Measurements from ENCODE around the gene NKD2. TPM values are rescaled to one million over a fixed set of nuclear protein-coding genes. Genes with fewer than 3 reads are reported as not detected.

NKD2 gene
- total and polyA plus RNA-seq, 10 donors: 1.4 to 52.3 (median 14.9) TPM

DNA sequence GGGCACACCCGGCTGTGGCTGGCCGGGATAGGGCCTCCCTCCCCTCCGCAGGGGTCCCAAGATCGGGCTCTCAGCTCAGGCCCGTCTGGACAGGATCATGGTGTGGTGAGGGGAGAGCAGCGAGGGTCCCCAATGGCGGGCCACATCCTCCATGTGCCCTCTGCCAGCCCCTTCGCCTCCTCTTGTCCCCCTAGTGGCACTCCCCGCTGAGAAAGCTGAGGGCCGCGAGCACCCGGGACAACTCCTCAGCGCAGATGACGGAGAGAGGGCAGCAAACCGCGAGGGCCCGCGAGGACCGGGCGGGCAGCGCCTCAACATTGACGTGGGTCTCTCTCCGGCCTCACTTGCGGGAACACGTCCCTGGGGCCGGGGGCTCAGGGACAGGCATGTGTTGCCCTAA, 24.6 kb downstream of the NKD2 start:
- 83 to 95% (median 92%) methylated on average over 22 to 26 of the region's 26 CpGs for WGBS, 5 donors
- no peaks in the 10 kb centered on the region for H3K9me3 ChIP-seq

DNA sequence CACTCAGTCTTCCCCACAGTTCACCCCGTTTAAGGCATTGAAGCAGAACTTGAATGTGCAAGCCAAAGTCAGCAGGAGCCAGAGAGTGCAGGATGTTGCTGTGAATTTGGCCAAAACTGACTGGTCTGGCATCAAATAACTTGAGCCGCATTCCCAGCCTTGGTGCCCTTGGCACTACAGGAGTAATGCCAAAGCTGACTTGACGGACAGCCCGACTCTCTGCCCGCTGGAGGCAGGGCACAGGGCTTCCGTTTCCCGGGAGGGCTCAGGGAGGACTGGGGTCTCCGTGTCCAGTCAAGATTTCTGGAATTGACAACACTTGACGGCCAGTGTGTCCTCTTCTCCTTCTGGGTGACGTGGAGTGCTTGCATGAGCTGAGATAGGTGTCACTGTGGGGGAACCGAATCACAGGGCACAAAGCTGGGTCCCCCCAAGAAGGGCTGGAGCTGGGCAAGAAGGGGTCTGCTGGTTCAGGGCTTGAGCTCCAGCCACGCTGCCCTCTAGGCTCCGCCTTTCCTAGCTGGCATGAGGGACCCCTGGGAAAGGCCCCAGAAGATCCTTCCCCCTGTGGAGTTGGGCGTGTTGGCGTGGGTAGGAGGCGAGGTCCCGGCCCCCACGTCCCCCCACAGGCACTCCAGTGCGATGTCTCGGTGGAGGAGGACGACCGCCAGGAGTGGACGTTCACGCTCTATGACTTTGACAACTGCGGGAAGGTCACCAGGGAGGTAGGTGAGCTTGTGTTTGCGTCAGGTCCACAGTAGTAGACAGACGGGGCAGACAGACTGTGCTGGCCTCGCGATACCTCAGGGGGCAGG, 25.2 kb downstream of the NKD2 start:
- intact Hi-C loops (cut with DNase I; ENCODE audit: low total_unique reads): no loop called here
- Histone ChIP-seq H3K27ac (no peak overlapping the region), H3K9me3 (no peaks in the 10 kb centered on the region), H3K36me3 (peaks cover 0 to 40% (median 0%) of the 10 kb centered on the region in 6 donors), H3K27me3 (replicated peaks in 1 of 7) (peaks cover 0 to 41% (median 5%) of the 10 kb centered on the region in 7 donors), H3K4me1 (no peaks in the 10 kb centered on the region), H3K4me3 (no peak overlapping the region)
- no peak for DNase-seq
- 75 to 93% (median 90%) methylated on average over 15 to 29 of the region's 29 CpGs for WGBS, 5 donors
- TF ChIP-seq, protein P1, sequence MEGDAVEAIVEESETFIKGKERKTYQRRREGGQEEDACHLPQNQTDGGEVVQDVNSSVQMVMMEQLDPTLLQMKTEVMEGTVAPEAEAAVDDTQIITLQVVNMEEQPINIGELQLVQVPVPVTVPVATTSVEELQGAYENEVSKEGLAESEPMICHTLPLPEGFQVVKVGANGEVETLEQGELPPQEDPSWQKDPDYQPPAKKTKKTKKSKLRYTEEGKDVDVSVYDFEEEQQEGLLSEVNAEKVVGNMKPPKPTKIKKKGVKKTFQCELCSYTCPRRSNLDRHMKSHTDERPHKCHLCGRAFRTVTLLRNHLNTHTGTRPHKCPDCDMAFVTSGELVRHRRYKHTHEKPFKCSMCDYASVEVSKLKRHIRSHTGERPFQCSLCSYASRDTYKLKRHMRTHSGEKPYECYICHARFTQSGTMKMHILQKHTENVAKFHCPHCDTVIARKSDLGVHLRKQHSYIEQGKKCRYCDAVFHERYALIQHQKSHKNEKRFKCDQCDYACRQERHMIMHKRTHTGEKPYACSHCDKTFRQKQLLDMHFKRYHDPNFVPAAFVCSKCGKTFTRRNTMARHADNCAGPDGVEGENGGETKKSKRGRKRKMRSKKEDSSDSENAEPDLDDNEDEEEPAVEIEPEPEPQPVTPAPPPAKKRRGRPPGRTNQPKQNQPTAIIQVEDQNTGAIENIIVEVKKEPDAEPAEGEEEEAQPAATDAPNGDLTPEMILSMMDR (IDR thresholded peaks at IDR 0.05 in 8 of 11, conservative IDR thresholded peaks at IDR 0.05 in 3 of 11): no peak
- no peak for TF ChIP-seq POLR2AphosphoS5 (IDR thresholded peaks at IDR 0.05)
- no peak for TF ChIP-seq POLR2A (IDR thresholded peaks at IDR 0.05)

More for the DNA sequence above, 24.6 kb downstream of the NKD2 start:
- no peak overlapping the region for H3K27ac ChIP-seq
- no peaks in the 10 kb centered on the region for H3K4me1 ChIP-seq
- H3K4me3 ChIP-seq: no peak overlapping the region
- TF ChIP-seq POLR2A (IDR thresholded peaks at IDR 0.05) (no peak), POLR2AphosphoS5 (IDR thresholded peaks at IDR 0.05) (no peak)
- TF ChIP-seq, protein P1 (IDR thresholded peaks at IDR 0.05 in 8 of 11, conservative IDR thresholded peaks at IDR 0.05 in 3 of 11): no peak
- DNase-seq: no peak
- peaks cover 0 to 47% (median 5%) of the 10 kb centered on the region in 7 donors for H3K27me3 ChIP-seq (replicated peaks in 1 of 7)
- H3K36me3 ChIP-seq: peaks cover 0 to 34% (median 0%) of the 10 kb centered on the region in 6 donors
- intact Hi-C loops (cut with DNase I; ENCODE audit: low total_unique reads): no loop called here

DNA sequence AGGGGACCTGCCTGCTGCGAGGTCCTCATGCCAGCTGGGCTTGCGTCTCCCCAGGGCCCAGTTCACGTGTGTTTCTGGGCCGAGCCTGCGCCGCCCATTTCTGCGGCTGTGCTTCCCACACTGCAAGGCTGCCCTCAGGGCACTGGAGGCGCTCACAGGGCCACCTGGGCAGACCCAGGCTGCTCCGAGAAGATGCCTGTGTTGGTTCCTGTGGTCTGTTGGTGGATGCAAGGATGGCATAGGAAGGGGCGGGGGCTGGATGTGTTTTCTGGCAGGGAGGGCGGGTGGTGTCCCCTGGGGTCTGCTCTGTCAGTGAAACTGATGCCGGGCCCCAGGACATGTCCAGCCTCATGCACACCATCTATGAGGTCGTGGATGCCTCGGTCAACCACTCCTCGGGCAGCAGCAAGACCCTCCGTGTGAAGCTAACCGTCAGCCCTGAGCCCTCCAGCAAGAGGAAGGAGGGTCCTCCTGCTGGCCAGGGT, 25.9 kb downstream of the NKD2 start:
- 87 to 96% (median 90%) methylated on average over 9 to 17 of the region's 17 CpGs for WGBS, 5 donors
- no peak for DNase-seq
- H3K27ac ChIP-seq: no peak overlapping the region
- H3K9me3 ChIP-seq: no peaks in the 10 kb centered on the region
- H3K4me1 ChIP-seq: no peaks in the 10 kb centered on the region
- H3K27me3 ChIP-seq (replicated peaks in 1 of 7): peaks cover 0 to 39% (median 5%) of the 10 kb centered on the region in 7 donors
- no peak overlapping the region for H3K4me3 ChIP-seq
- H3K36me3 ChIP-seq: peaks cover 0 to 44% (median 0%) of the 10 kb centered on the region in 6 donors
- TF ChIP-seq, protein P1 (IDR thresholded peaks at IDR 0.05 in 8 of 11, conservative IDR thresholded peaks at IDR 0.05 in 3 of 11): no peak
- TF ChIP-seq POLR2AphosphoS5 (IDR thresholded peaks at IDR 0.05) (no peak), POLR2A (IDR thresholded peaks at IDR 0.05) (no peak)
- intact Hi-C loops (cut with DNase I; ENCODE audit: low total_unique reads): no loop called here

DNA sequence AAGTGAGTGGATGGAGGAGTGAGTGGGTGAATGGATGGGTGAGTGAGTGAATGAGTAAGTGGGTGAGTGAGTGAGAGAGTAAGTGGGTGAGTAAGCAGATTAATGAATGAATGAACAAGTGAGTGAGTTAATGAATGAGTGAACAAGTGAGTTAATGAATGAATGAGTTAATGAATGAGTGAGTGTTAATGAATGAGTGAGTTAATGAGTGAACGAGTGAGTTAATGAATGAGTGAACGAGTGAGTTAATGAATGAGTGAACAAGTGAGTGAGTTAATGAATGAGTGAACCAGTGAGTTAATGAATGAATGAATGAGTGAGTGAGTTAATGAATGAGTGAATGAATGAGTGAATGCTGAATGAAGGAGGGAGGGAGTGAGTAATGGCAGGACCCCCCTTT, 26.4 kb downstream of the NKD2 start:
- Histone ChIP-seq H3K36me3 (peaks cover 0 to 44% (median 0%) of the 10 kb centered on the region in 6 donors), H3K4me3 (no peak overlapping the region), H3K9me3 (no peaks in the 10 kb centered on the region), H3K4me1 (no peaks in the 10 kb centered on the region), H3K27ac (no peak overlapping the region), H3K27me3 (replicated peaks in 1 of 7) (peaks cover 0 to 35% (median 5%) of the 10 kb centered on the region in 7 donors)
- TF ChIP-seq POLR2A (IDR thresholded peaks at IDR 0.05): no peak
- TF ChIP-seq, protein P1 (IDR thresholded peaks at IDR 0.05 in 8 of 11, conservative IDR thresholded peaks at IDR 0.05 in 3 of 11): no peak
- TF ChIP-seq POLR2AphosphoS5 (IDR thresholded peaks at IDR 0.05): no peak
- intact Hi-C loops (cut with DNase I; ENCODE audit: low total_unique reads): no loop called here
- no peak for DNase-seq
- WGBS, 5 donors: 81 to 93% (median 88%) methylated on average over 2 of the region's 2 CpGs
